WTC11 (cell line): ENCODE results near the gene MCM5. TPM values are rescaled to one million over a fixed set of nuclear protein-coding genes. Genes with fewer than 3 reads are reported as not detected.

Experiments
- ATAC-seq: fragments of 200-7000 bp; cut with Tn5 transposase; 2 replicates; pipeline ENCODE4 v1.10.0; 2021; ENCODE audit warnings: mild to moderate bottlenecking, moderate library complexity
- CTCF ChIA-PET: fragments of 300-600 bp; sonication (Branson Sonifier 250); formaldehyde crosslinking; loops from one replicate; lab custom pipeline; 2021; ENCODE audit warnings: antibody characterized with exemption; lab: Charles Lee
- POLR2A ChIA-PET: fragments of 350-600 bp; sonication (Branson Sonifier 250); formaldehyde crosslinking; loops from one replicate; lab custom pipeline; 2021; ENCODE audit warnings: antibody characterized with exemption; lab: Charles Lee
- DNase-seq: peaks from one replicate; pipeline ENCODE4 v3.0.0; 2021; ENCODE audit warnings: low spot score
- H3K27ac Mint-ChIP-seq: 2 replicates; pipeline ENCODE4 v1.8.0; 2021; ENCODE audit warnings: mixed read lengths
- H3K27me3 Mint-ChIP-seq: 2 replicates; pipeline ENCODE4 v1.8.0; 2021; ENCODE audit warnings: low read depth, mild to moderate bottlenecking, moderate library complexity, mixed read lengths
- H3K36me3 Mint-ChIP-seq: 2 replicates; pipeline ENCODE4 v1.8.0; 2021; ENCODE audit warnings: mixed read lengths
- H3K4me1 Mint-ChIP-seq: 2 replicates; pipeline ENCODE4 v1.8.0; 2022; ENCODE audit warnings: mixed read lengths
- H3K4me3 Mint-ChIP-seq: 2 replicates; pipeline ENCODE4 v1.8.0; 2021; ENCODE audit warnings: mild to moderate bottlenecking, moderate library complexity, mixed read lengths
- H3K9me3 Mint-ChIP-seq: 2 replicates; pipeline ENCODE4 v1.8.0; 2021; ENCODE audit warnings: mixed read lengths
- FOXK1 ChIP-seq: sonication (generic); formaldehyde crosslinking; IDR thresholded peaks from 2 replicates; pipeline ENCODE4 v1.8.0; 2022; ENCODE audit warnings: mild to moderate bottlenecking, moderate library complexity, missing genetic modification reagents
- GABPB1 ChIP-seq: sonication (generic); formaldehyde crosslinking; IDR thresholded peaks from 2 replicates; pipeline ENCODE4 v1.8.1; 2023; ENCODE audit warnings: mild to moderate bottlenecking, missing genetic modification reagents
- HMGA2 ChIP-seq: fragments of 250-450 bp; sonication (Bioruptor Pico); IDR thresholded peaks from 2 replicates; pipeline ENCODE4 v1.4.0; 2021; ENCODE audit warnings: mild to moderate bottlenecking, moderate library complexity
- IRF2 ChIP-seq: sonication (generic); formaldehyde crosslinking; IDR thresholded peaks from 2 replicates; pipeline ENCODE4 v1.8.0; 2022; ENCODE audit warnings: low read depth, missing genetic modification reagents, borderline replicate concordance
- NR2C2 ChIP-seq: sonication (generic); formaldehyde crosslinking; IDR thresholded peaks from 2 replicates; pipeline ENCODE4 v1.8.0; 2022; ENCODE audit warnings: mild to moderate bottlenecking, missing genetic modification reagents
- SOX15 ChIP-seq: fragments of 250-450 bp; sonication (Bioruptor Pico); IDR thresholded peaks from 2 replicates; pipeline ENCODE4 v1.9.0; 2021; ENCODE audit warnings: mild to moderate bottlenecking
- ZNF219 ChIP-seq: sonication (generic); formaldehyde crosslinking; IDR thresholded peaks from 2 replicates; pipeline ENCODE4 v1.8.0; 2023; ENCODE audit warnings: missing genetic modification reagents, mild to moderate bottlenecking, borderline replicate concordance
- ZNF232 ChIP-seq: sonication (generic); formaldehyde crosslinking; IDR thresholded peaks from 2 replicates; pipeline ENCODE4 v1.8.0; 2022; ENCODE audit warnings: mild to moderate bottlenecking, missing genetic modification reagents
- ZNF317 ChIP-seq: sonication (generic); formaldehyde crosslinking; IDR thresholded peaks from 2 replicates; pipeline ENCODE4 v1.8.1; 2023; ENCODE audit warnings: low read depth, mild to moderate bottlenecking, moderate library complexity, missing genetic modification reagents, borderline replicate concordance
- ZNF396 ChIP-seq: fragments of 250-450 bp; sonication (Bioruptor Pico); IDR thresholded peaks from 2 replicates; pipeline ENCODE4 v1.8.0; 2021; ENCODE audit warnings: mild to moderate bottlenecking, moderate library complexity, borderline replicate concordance
- total RNA-seq: library from RNA; stranded (reverse); gene quantifications from 3 replicates; pipeline ENCODE4 v1.2.3, GENCODE V29; 2021
- TF ChIP-seq, protein P1 (sequence below): sonication (generic); formaldehyde crosslinking; IDR thresholded peaks from 2 replicates; pipeline ENCODE4 v1.8.1; 2023; ENCODE audit warnings: mild to moderate bottlenecking, moderate library complexity, missing genetic modification reagents
- TF ChIP-seq, protein P2 (sequence below): sonication (generic); formaldehyde crosslinking; IDR thresholded peaks from 2 replicates; pipeline ENCODE4 v1.8.0; 2022; ENCODE audit warnings: missing genetic modification reagents
- TF ChIP-seq, protein P3 (sequence below): sonication (generic); formaldehyde crosslinking; IDR thresholded peaks from 2 replicates; pipeline ENCODE4 v1.8.1; 2023; ENCODE audit warnings: mild to moderate bottlenecking, missing genetic modification reagents, borderline replicate concordance
- TF ChIP-seq, protein P4 (sequence below): sonication (generic); formaldehyde crosslinking; conservative IDR thresholded peaks from 2 replicates; pipeline ENCODE4 v1.8.1; 2023; ENCODE audit warnings: mild to moderate bottlenecking, low read depth, missing genetic modification reagents, moderate library complexity
- TF ChIP-seq, protein P5 (sequence below): sonication (generic); formaldehyde crosslinking; IDR thresholded peaks from 2 replicates; pipeline ENCODE4 v1.8.0; 2023; ENCODE audit warnings: missing genetic modification reagents
- TF ChIP-seq, protein P6 (sequence below): fragments of 250-450 bp; sonication (Bioruptor Pico); IDR thresholded peaks from 2 replicates; pipeline ENCODE4 v2.1.2; 2022; ENCODE audit warnings: mild to moderate bottlenecking, moderate library complexity
- TF ChIP-seq, protein P7 (sequence below): sonication (generic); formaldehyde crosslinking; IDR thresholded peaks from 2 replicates; pipeline ENCODE4 v1.8.0; 2022; ENCODE audit warnings: mild to moderate bottlenecking, missing genetic modification reagents

MCM5 gene
- total RNA-seq, 1 experiment from 2014 or later = 261 TPM

DNA sequence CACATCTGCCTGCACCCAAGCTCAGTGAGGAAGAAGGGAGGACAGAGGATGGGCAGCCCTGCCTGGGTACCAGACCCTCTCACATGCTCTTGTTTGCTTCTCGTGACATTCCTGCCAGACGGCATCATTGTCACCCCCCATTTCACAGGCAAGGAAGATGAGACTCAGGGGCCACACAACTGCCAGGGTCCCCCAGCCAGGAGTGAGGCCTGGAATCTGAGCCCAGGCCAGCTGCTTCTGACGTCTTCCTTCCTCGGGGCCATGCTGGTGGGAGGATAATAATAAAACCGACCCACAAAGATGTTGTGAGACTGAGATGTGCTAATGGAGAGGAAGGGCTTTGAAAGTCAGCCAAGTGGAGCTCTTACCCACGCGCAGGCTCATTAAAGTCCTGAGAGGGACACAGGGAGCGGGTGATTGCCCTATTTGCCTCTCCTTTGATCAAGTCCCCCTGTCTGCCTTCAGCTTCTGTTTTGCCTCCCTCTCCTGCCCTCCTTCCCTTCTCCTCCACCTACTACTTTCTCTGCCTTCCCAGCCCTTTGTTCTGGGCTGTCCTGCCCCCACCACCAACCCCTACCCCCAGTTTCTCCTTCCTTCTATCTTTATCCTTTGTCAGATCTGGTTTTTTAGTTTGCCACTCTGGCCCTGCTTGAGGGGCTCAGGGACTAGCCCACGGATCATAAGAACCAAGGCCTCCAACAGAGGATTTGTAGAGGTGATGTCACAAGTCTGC is 62.7 kb downstream of the MCM5 start (continued):
- TF ChIP-seq, protein P1, sequence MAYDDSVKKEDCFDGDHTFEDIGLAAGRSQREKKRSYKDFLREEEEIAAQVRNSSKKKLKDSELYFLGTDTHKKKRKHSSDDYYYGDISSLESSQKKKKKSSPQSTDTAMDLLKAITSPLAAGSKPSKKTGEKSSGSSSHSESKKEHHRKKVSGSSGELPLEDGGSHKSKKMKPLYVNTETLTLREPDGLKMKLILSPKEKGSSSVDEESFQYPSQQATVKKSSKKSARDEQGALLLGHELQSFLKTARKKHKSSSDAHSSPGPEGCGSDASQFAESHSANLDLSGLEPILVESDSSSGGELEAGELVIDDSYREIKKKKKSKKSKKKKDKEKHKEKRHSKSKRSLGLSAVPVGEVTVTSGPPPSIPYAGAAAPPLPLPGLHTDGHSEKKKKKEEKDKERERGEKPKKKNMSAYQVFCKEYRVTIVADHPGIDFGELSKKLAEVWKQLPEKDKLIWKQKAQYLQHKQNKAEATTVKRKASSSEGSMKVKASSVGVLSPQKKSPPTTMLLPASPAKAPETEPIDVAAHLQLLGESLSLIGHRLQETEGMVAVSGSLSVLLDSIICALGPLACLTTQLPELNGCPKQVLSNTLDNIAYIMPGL = no peak
- TF ChIP-seq, protein P2, sequence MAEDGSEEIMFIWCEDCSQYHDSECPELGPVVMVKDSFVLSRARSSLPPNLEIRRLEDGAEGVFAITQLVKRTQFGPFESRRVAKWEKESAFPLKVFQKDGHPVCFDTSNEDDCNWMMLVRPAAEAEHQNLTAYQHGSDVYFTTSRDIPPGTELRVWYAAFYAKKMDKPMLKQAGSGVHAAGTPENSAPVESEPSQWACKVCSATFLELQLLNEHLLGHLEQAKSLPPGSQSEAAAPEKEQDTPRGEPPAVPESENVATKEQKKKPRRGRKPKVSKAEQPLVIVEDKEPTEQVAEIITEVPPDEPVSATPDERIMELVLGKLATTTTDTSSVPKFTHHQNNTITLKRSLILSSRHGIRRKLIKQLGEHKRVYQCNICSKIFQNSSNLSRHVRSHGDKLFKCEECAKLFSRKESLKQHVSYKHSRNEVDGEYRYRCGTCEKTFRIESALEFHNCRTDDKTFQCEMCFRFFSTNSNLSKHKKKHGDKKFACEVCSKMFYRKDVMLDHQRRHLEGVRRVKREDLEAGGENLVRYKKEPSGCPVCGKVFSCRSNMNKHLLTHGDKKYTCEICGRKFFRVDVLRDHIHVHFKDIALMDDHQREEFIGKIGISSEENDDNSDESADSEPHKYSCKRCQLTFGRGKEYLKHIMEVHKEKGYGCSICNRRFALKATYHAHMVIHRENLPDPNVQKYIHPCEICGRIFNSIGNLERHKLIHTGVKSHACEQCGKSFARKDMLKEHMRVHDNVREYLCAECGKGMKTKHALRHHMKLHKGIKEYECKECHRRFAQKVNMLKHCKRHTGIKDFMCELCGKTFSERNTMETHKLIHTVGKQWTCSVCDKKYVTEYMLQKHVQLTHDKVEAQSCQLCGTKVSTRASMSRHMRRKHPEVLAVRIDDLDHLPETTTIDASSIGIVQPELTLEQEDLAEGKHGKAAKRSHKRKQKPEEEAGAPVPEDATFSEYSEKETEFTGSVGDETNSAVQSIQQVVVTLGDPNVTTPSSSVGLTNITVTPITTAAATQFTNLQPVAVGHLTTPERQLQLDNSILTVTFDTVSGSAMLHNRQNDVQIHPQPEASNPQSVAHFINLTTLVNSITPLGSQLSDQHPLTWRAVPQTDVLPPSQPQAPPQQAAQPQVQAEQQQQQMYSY (CRISPR knock-in tag) = no peak
- TF ChIP-seq, all 79 proteins: peak for 0

DNA sequence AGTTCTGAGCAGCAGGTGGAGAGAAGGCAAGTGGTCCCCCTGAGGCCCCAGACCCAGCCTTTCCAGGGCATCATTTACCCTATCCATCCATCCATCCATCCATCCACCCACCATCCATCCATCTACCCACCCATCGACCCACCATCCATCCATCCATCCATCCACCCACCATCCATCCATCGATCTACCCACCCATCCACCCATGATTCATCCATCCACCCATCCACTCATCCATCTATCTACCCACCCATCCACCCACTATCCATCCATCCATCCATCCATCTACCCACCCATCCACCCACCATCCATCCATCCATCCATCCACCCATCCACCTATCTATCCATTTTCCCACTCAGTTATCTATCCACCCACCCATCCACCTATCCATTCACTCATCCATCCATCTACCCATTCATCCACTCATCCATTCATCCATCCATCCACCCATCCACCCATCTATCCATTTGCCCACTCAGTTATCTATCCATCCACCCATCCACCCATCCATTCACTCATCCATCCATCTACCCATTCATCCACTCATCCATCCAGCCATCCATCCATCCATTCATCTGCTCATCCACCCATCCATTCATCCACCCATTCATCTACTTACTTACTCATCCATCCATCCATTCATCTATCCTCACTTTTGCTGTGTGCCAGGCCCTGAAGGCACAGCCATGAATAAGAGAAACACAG is 63.4 kb downstream of the MCM5 start:
- CTCF ChIA-PET = no interaction called here
- no peak overlapping the region for H3K27ac Mint-ChIP-seq
- ATAC-seq = no peak

More for the DNA sequence above, 63.4 kb downstream of the MCM5 start:
- POLR2A ChIA-PET = no interaction called here
- no peak for DNase-seq
- TF ChIP-seq SOX15 (CRISPR knock-in tag) = no peak
- TF ChIP-seq, protein P3, sequence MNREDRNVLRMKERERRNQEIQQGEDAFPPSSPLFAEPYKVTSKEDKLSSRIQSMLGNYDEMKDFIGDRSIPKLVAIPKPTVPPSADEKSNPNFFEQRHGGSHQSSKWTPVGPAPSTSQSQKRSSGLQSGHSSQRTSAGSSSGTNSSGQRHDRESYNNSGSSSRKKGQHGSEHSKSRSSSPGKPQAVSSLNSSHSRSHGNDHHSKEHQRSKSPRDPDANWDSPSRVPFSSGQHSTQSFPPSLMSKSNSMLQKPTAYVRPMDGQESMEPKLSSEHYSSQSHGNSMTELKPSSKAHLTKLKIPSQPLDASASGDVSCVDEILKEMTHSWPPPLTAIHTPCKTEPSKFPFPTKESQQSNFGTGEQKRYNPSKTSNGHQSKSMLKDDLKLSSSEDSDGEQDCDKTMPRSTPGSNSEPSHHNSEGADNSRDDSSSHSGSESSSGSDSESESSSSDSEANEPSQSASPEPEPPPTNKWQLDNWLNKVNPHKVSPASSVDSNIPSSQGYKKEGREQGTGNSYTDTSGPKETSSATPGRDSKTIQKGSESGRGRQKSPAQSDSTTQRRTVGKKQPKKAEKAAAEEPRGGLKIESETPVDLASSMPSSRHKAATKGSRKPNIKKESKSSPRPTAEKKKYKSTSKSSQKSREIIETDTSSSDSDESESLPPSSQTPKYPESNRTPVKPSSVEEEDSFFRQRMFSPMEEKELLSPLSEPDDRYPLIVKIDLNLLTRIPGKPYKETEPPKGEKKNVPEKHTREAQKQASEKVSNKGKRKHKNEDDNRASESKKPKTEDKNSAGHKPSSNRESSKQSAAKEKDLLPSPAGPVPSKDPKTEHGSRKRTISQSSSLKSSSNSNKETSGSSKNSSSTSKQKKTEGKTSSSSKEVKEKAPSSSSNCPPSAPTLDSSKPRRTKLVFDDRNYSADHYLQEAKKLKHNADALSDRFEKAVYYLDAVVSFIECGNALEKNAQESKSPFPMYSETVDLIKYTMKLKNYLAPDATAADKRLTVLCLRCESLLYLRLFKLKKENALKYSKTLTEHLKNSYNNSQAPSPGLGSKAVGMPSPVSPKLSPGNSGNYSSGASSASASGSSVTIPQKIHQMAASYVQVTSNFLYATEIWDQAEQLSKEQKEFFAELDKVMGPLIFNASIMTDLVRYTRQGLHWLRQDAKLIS (CRISPR knock-in tag) = no peak
- TF ChIP-seq HMGA2 (CRISPR knock-in tag) = no peak
- TF ChIP-seq ZNF232 = no peak
- TF ChIP-seq, protein P4, sequence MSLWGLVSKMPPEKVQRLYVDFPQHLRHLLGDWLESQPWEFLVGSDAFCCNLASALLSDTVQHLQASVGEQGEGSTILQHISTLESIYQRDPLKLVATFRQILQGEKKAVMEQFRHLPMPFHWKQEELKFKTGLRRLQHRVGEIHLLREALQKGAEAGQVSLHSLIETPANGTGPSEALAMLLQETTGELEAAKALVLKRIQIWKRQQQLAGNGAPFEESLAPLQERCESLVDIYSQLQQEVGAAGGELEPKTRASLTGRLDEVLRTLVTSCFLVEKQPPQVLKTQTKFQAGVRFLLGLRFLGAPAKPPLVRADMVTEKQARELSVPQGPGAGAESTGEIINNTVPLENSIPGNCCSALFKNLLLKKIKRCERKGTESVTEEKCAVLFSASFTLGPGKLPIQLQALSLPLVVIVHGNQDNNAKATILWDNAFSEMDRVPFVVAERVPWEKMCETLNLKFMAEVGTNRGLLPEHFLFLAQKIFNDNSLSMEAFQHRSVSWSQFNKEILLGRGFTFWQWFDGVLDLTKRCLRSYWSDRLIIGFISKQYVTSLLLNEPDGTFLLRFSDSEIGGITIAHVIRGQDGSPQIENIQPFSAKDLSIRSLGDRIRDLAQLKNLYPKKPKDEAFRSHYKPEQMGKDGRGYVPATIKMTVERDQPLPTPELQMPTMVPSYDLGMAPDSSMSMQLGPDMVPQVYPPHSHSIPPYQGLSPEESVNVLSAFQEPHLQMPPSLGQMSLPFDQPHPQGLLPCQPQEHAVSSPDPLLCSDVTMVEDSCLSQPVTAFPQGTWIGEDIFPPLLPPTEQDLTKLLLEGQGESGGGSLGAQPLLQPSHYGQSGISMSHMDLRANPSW (CRISPR knock-in tag) = no peak
- TF ChIP-seq, protein P5, sequence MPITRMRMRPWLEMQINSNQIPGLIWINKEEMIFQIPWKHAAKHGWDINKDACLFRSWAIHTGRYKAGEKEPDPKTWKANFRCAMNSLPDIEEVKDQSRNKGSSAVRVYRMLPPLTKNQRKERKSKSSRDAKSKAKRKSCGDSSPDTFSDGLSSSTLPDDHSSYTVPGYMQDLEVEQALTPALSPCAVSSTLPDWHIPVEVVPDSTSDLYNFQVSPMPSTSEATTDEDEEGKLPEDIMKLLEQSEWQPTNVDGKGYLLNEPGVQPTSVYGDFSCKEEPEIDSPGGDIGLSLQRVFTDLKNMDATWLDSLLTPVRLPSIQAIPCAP = no peak
- TF ChIP-seq ZNF396 (CRISPR knock-in tag) = no peak
- TF ChIP-seq IRF2 = no peak
- TF ChIP-seq FOXK1 (CRISPR knock-in tag) = no peak
- no peak for TF ChIP-seq GABPB1 (CRISPR knock-in tag)
- no peak for TF ChIP-seq ZNF317 (CRISPR knock-in tag)
- no peak for TF ChIP-seq ZNF219
- TF ChIP-seq, protein P6, sequence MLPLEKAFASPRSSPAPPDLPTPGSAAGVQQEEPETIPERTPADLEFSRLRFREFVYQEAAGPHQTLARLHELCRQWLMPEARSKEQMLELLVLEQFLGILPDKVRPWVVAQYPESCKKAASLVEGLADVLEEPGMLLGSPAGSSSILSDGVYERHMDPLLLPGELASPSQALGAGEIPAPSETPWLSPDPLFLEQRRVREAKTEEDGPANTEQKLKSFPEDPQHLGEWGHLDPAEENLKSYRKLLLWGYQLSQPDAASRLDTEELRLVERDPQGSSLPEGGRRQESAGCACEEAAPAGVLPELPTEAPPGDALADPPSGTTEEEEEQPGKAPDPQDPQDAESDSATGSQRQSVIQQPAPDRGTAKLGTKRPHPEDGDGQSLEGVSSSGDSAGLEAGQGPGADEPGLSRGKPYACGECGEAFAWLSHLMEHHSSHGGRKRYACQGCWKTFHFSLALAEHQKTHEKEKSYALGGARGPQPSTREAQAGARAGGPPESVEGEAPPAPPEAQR (CRISPR knock-in tag) = no peak
- TF ChIP-seq, protein P7, sequence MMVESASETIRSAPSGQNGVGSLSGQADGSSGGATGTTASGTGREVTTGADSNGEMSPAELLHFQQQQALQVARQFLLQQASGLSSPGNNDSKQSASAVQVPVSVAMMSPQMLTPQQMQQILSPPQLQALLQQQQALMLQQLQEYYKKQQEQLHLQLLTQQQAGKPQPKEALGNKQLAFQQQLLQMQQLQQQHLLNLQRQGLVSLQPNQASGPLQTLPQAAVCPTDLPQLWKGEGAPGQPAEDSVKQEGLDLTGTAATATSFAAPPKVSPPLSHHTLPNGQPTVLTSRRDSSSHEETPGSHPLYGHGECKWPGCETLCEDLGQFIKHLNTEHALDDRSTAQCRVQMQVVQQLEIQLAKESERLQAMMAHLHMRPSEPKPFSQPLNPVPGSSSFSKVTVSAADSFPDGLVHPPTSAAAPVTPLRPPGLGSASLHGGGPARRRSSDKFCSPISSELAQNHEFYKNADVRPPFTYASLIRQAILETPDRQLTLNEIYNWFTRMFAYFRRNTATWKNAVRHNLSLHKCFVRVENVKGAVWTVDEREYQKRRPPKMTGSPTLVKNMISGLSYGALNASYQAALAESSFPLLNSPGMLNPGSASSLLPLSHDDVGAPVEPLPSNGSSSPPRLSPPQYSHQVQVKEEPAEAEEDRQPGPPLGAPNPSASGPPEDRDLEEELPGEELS = no peak
- TF ChIP-seq NR2C2 (CRISPR knock-in tag) = no peak
- TF ChIP-seq, all 79 proteins: peak for 0
- Mint-ChIP-seq H3K9me3 (peaks cover 6% of the 10 kb centered on the region), H3K4me1 (peaks cover 13% of the 10 kb centered on the region), H3K27me3 (no peaks in the 10 kb centered on the region; the same call in 1 of the 2 replicates), H3K36me3 (peaks cover 7% of the 10 kb centered on the region), H3K4me3 (no peak overlapping the region)
